Left ventricle myocardium inferior (tissue), 1 donor: ENCODE data around the gene PPP1R14C. TPM values are rescaled to one million over a fixed set of nuclear protein-coding genes. Genes with fewer than 3 reads are reported as not detected.

Source experiments
- DNase-seq: peaks from one replicate; pipeline ENCODE4 v3.0.0-alpha.2; 2020
- H3K27ac ChIP-seq: fragments of 200-600 bp; replicated peaks from 2 replicates; pipeline ENCODE4 v1.8.0; 2021
- H3K27me3 ChIP-seq: fragments of 200-600 bp; 2 replicates; pipeline ENCODE4 v1.8.0; 2021; ENCODE audit warnings: low read depth
- H3K36me3 ChIP-seq: fragments of 200-600 bp; 2 replicates; pipeline ENCODE4 v1.8.0; 2021
- H3K4me1 ChIP-seq: fragments of 200-600 bp; 2 replicates; pipeline ENCODE4 v1.8.0; 2021
- H3K4me3 ChIP-seq: fragments of 200-600 bp; 2 replicates; pipeline ENCODE4 v1.8.0; 2021; ENCODE audit warnings: mild to moderate bottlenecking, moderate library complexity
- H3K9me3 ChIP-seq: fragments of 200-600 bp; replicated peaks from 2 replicates; pipeline ENCODE4 v1.8.0; 2021
- intact Hi-C: fragments of 100-400 bp; cut with micrococcal nuclease; formaldehyde crosslinking; loops from one replicate; pipeline ENCODE4 v1.11.0; 2022
- total RNA-seq: library from RNA; stranded (reverse); fragmentation: NEBNext Ultra II Directional; extraction: Animal tissue kit (Norgen Biotek cat#: 25700); gene quantifications from one replicate; pipeline ENCODE4 v1.2.1, GENCODE V29; 2021
- TF ChIP-seq, protein P1 (sequence below): fragments of 200-600 bp; IDR thresholded peaks from 2 replicates; pipeline ENCODE4 v1.8.0; 2021; ENCODE audit warnings: antibody characterized with exemption, mild to moderate bottlenecking, borderline replicate concordance
- donor health status: DM: no; HTN: yes; CAD: no; lungs with severe emphysema.

The PPP1R14C gene
- total RNA-seq, 1 donor from 2014 or later: 116 TPM

DNA sequence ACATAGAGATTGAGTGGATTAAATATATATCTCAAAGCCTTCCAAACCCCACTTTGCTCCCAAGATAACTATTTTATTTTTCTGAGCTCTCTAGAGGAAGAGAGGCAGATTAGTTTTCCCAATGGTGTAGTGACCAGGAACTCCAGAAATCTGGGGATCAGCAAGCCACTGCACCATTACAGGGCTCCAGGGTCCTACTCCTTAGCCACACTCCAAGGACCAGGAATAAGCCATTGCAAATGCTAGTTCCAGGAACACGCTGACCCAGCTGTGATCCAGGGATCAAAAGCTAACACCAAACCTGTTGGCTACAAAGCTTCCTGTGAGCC is 128.3 kb downstream of the PPP1R14C start:
- Histone ChIP-seq H3K9me3 (no peaks in the 10 kb centered on the region), H3K4me3 (no peak overlapping the region), H3K27ac (no peak overlapping the region), H3K4me1 (no peaks in the 10 kb centered on the region), H3K27me3 (no peaks in the 10 kb centered on the region), H3K36me3 (no peaks in the 10 kb centered on the region)
- TF ChIP-seq, protein P1, sequence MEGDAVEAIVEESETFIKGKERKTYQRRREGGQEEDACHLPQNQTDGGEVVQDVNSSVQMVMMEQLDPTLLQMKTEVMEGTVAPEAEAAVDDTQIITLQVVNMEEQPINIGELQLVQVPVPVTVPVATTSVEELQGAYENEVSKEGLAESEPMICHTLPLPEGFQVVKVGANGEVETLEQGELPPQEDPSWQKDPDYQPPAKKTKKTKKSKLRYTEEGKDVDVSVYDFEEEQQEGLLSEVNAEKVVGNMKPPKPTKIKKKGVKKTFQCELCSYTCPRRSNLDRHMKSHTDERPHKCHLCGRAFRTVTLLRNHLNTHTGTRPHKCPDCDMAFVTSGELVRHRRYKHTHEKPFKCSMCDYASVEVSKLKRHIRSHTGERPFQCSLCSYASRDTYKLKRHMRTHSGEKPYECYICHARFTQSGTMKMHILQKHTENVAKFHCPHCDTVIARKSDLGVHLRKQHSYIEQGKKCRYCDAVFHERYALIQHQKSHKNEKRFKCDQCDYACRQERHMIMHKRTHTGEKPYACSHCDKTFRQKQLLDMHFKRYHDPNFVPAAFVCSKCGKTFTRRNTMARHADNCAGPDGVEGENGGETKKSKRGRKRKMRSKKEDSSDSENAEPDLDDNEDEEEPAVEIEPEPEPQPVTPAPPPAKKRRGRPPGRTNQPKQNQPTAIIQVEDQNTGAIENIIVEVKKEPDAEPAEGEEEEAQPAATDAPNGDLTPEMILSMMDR: no peak
- intact Hi-C loops: no loop called here
- DNase-seq: no peak

DNA sequence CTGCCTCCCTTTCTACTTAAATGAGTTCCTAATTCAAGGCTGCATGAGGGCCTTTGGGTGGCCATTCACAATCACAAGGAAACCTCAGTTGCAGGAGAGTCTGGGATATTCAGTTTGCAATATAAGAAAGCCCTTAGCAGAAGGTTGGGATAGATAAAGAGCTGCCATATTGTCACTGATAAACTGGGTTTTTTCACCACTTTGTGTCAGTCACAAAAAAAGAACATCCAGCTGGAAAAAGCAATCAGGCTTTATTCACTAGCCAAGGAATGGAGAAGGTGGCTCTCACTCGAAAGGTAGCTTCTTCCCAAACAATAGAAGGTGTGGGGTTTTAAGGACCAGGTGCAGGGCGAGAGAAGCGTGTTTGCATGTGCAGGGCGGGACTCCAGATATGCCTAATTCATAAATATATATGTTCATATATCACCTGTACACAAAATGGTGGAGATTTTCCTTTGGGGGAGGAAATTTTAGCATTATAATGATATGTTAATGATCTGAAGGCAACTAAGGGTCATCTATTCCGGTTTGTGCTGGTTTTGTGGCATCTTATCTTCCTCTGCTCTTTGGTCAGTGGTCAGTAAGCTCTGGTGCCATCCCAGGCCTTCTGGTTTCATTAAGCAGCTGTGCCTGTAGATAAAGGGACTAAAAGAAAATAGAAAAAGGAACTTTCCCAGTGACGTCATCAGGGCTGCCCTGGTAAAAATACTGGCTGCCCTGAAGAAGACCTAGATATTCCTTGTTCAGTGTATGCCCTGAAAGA is 128.8 kb downstream of the PPP1R14C start:
- Histone ChIP-seq H3K4me1 (no peaks in the 10 kb centered on the region), H3K9me3 (no peaks in the 10 kb centered on the region), H3K4me3 (no peak overlapping the region), H3K27ac (no peak overlapping the region), H3K27me3 (no peaks in the 10 kb centered on the region), H3K36me3 (no peaks in the 10 kb centered on the region)
- no peak for DNase-seq
- intact Hi-C loops: no loop called here
- TF ChIP-seq, protein P1: no peak

DNA sequence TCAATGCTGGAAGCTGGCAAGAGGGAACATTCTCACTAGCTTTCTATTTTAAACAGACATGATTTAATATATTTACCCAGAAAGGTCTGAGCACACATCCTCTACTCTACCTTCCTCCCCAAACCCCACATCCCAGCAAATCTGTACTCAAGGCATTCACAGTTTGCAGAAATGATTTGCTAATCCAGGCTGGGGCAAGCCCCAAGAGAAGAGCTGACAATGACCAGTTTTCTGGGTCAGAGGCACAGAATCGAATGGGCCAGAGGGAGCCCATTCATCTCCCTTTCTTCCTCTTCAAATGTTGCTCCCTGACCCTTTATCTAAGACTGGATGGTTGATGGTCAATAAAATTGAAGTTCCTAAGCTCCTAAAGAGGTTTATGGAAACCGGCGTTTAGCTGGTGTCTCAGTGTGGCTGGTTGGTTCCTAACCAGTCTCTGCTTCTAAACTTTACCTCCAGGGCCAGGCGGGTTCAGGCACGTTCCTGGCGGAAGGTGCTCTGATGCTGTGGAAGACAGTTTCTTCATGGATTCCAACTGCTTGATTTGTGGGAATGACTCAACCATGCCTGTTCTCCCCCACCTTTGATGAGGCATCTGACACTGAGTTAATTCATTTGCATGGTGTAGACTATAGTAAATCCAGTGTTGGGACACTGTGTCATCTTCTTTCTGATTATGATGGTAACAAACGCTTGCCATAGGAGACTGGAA is 129.6 kb downstream of the PPP1R14C start:
- TF ChIP-seq, protein P1: no peak
- H3K4me3 ChIP-seq: no peak overlapping the region
- no peaks in the 10 kb centered on the region for H3K36me3 ChIP-seq
- H3K27me3 ChIP-seq: no peaks in the 10 kb centered on the region
- H3K27ac ChIP-seq: no peak overlapping the region
- H3K9me3 ChIP-seq: no peaks in the 10 kb centered on the region
- no peaks in the 10 kb centered on the region for H3K4me1 ChIP-seq
- no peak for DNase-seq
- intact Hi-C loops: no loop called here

DNA sequence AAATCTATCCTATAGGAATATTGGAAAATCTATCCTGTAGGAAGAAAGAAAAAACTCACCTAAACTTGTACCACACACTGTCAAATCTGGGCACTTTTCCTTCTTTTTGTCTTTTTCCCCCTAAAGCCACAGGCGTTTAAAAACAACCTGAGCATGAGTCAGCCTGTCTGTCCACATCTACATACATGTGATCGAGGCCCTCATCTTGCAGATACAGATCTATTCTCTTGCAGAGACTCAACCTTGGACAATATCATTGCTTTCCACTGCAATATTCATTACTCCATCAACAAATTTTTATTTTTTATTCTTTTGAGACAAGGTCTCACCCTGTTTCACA is 130.1 kb downstream of the PPP1R14C start:
- Histone ChIP-seq H3K4me3 (no peak overlapping the region), H3K27ac (no peak overlapping the region), H3K4me1 (no peaks in the 10 kb centered on the region), H3K36me3 (no peaks in the 10 kb centered on the region), H3K9me3 (no peaks in the 10 kb centered on the region), H3K27me3 (no peaks in the 10 kb centered on the region)
- no peak for DNase-seq
- TF ChIP-seq, protein P1: no peak
- intact Hi-C loops: no loop called here

DNA sequence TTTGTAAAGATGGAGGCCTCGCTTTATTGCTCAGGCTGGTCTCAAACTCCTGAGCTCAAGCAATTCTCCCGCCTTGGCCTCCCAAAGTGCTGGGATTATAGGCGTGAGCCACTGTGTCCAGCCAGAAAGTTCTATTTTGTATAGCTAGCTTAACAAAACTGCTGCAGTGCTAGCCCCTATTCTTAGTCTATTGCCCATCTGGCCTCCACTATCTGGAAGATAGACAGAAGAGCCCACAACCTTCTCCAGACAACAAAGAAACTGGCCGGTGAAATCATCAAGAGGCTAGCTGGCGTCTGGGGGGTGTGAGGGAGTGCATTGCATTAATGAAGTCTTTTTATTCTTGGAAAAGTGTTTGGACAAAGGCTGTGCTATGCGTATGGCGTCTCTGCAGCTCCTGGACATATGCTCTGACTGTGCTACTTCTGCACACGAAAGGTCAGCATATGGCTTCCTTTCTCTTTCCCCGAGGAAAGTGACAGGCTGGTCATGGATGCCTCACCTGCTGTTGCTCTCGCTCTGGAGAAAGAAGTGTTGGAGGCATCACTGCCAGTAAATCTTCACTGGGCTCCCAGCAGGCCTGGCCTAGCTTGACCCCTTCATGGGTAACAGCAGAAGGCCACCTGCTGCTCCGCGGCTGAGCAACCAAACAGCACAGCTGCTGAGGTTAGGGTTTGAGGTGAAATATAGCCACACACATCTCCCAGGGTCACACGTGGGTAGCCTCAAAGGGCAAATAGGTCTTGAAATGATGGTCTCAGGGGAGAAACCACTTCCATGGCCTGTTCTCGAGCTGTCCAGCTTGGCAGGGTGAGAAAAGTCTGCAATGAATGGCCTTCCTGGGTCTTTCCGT is 130.8 kb downstream of the PPP1R14C start:
- intact Hi-C loops: no loop called here
- no peaks in the 10 kb centered on the region for H3K4me1 ChIP-seq
- no peak for DNase-seq
- no peaks in the 10 kb centered on the region for H3K27me3 ChIP-seq
- TF ChIP-seq, protein P1: no peak
- no peaks in the 10 kb centered on the region for H3K36me3 ChIP-seq
- no peak overlapping the region for H3K4me3 ChIP-seq
- no peak overlapping the region for H3K27ac ChIP-seq
- no peaks in the 10 kb centered on the region for H3K9me3 ChIP-seq
